Panc1 (cell line): ENCODE results near the gene PFN2.

Experiments used
- CTCF ChIP-seq: fragments of 450-650 bp; IDR thresholded peaks from 2 replicates; pipeline ENCODE4 v1.5.1; 2017; ENCODE audit warnings: mild to moderate bottlenecking
- POLR2AphosphoS5 ChIP-seq: IDR thresholded peaks from 2 replicates; pipeline ENCODE4 v1.6.1; 2012; ENCODE audit warnings: mild to moderate bottlenecking, low read depth, low read length, moderate library complexity

GRCh38 chr3:150006794-150007193, 36.1 kb upstream of the PFN2 start:
- TF ChIP-seq CTCF (no peak), POLR2AphosphoS5 (no peak)
